GM10847 (cell line): ENCODE measurements around the gene PCNX3.

Experiments
- POLR2A ChIP-seq: IDR thresholded peaks from 2 replicates; pipeline ENCODE4 v1.6.1; 2011; ENCODE audit not compliant: insufficient read length; ENCODE audit errors: extremely low read depth

The PCNX3 gene

GRCh38 chr11:65617990-65618751, 2.6 kb downstream of the PCNX3 start:
- no peak for TF ChIP-seq POLR2A

- TF ChIP-seq POLR2A: no peak
Measured at GRCh38 chr11:65618763-65619162, 3.2 kb downstream of the PCNX3 start.

- no peak for TF ChIP-seq POLR2A
Measured at GRCh38 chr11:65619281-65619928, 3.8 kb downstream of the PCNX3 start.

- TF ChIP-seq POLR2A: no peak
Measured at GRCh38 chr11:65620666-65621065, 5.1 kb downstream of the PCNX3 start.

GRCh38 chr11:65621460-65621859, 5.9 kb downstream of the PCNX3 start:
- no peak for TF ChIP-seq POLR2A

- TF ChIP-seq POLR2A: no peak
Measured at GRCh38 chr11:65622011-65622410, 6.4 kb downstream of the PCNX3 start.

GRCh38 chr11:65623177-65623576, 7.6 kb downstream of the PCNX3 start:
- TF ChIP-seq POLR2A: no peak

GRCh38 chr11:65623852-65624616, 8.5 kb downstream of the PCNX3 start:
- TF ChIP-seq POLR2A: no peak

- TF ChIP-seq POLR2A: no peak
Measured at GRCh38 chr11:65624931-65625627, 9.5 kb downstream of the PCNX3 start.

- no peak for TF ChIP-seq POLR2A
Measured at GRCh38 chr11:65625628-65626342, 10.2 kb downstream of the PCNX3 start.

- TF ChIP-seq POLR2A: no peak
Measured at GRCh38 chr11:65627202-65627601, 11.6 kb downstream of the PCNX3 start.

GRCh38 chr11:65629579-65629978, 14.0 kb downstream of the PCNX3 start:
- no peak for TF ChIP-seq POLR2A

- TF ChIP-seq POLR2A: no peak
Measured at GRCh38 chr11:65630215-65630614, 14.6 kb downstream of the PCNX3 start.

- no peak for TF ChIP-seq POLR2A
Measured at GRCh38 chr11:65633390-65634108, 18.0 kb downstream of the PCNX3 start.
